IPS-15b (cell line): ENCODE measurements around the gene NFIA.

Experiments used
- H3K27me3 ChIP-seq: one replicate; pipeline ENCODE4 v1.6.1; 2013; ENCODE audit warnings: low read length; ENCODE audit not compliant: control insufficient read depth, insufficient read depth
- H3K36me3 ChIP-seq: one replicate; pipeline ENCODE4 v1.6.1; 2013; ENCODE audit warnings: low read length; ENCODE audit not compliant: control insufficient read depth, insufficient read depth
- H3K4me1 ChIP-seq: one replicate; pipeline ENCODE4 v1.6.1; 2013; ENCODE audit warnings: mild to moderate bottlenecking, low read length; ENCODE audit not compliant: control insufficient read depth, insufficient read depth
- H3K4me3 ChIP-seq: one replicate; pipeline ENCODE4 v1.5.1; 2013; ENCODE audit warnings: low read depth, low read length
- H3K9ac ChIP-seq: one replicate; pipeline ENCODE4 v1.6.1; 2013; ENCODE audit warnings: low read depth, mild to moderate bottlenecking, low read length
- H3K9me3 ChIP-seq: one replicate; pipeline ENCODE4 v1.6.1; 2013; ENCODE audit warnings: mild to moderate bottlenecking, low read length; ENCODE audit not compliant: control insufficient read depth, insufficient read depth

The NFIA gene

GRCh38 chr1:61100578-61100977, 18.2 kb downstream of the NFIA start:
- Histone ChIP-seq H3K4me1 (no peaks in the 10 kb centered on the region), H3K4me3 (no peak overlapping the region), H3K27me3 (no peaks in the 10 kb centered on the region), H3K36me3 (no peaks in the 10 kb centered on the region), H3K9ac (no peak overlapping the region), H3K9me3 (no peaks in the 10 kb centered on the region)

- Histone ChIP-seq H3K9me3 (no peaks in the 10 kb centered on the region), H3K4me1 (no peaks in the 10 kb centered on the region), H3K36me3 (no peaks in the 10 kb centered on the region), H3K9ac (no peak overlapping the region), H3K27me3 (no peaks in the 10 kb centered on the region), H3K4me3 (no peak overlapping the region)
Observed at GRCh38 chr1:61101536-61101935, 19.2 kb downstream of the NFIA start.

DNA sequence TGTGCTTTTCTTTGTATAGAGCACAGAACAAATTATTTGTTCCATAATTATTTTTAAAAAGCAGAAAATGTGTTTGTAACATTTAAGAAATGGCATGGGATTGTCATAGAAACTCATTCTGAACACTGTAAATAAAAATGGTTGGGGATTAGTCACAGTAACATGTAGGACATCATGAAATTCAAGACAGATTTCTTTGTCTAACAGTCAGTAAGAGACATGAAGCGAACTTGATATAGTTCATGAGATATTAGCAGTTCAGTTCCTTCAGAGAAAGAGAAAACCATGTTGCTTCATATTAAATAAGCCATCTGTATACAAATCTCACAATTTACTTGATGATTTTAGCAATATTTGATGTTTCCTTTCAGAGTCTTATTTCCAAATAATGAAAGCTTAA, 19.7 kb downstream of the NFIA start:
- Histone ChIP-seq H3K27me3 (no peaks in the 10 kb centered on the region), H3K36me3 (no peaks in the 10 kb centered on the region), H3K4me3 (no peak overlapping the region), H3K9me3 (no peaks in the 10 kb centered on the region), H3K4me1 (no peaks in the 10 kb centered on the region), H3K9ac (no peak overlapping the region)

DNA sequence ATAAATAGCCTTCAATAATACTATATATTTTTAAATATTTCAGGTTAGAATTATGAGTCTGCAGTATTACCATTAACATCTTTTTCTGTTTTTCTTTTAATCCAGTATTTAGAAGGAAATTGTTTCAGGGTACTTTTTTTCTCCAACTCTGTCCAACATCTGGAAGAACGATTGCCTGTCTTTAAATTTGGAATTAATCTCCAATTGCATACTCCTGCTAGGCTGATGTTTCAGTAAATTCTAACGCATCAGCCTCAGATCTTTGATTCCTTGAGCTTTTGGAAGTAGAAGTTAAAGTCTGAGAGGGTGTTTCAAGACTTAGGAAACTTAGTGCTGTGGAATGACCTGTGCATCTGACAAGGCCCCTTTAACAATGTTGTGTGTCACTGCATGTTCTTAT, 20.3 kb downstream of the NFIA start:
- Histone ChIP-seq H3K4me1 (no peaks in the 10 kb centered on the region), H3K9me3 (no peaks in the 10 kb centered on the region), H3K9ac (no peak overlapping the region), H3K27me3 (no peaks in the 10 kb centered on the region), H3K4me3 (no peak overlapping the region), H3K36me3 (no peaks in the 10 kb centered on the region)

- Histone ChIP-seq H3K27me3 (no peaks in the 10 kb centered on the region), H3K9me3 (no peaks in the 10 kb centered on the region), H3K4me3 (no peak overlapping the region), H3K9ac (no peak overlapping the region), H3K4me1 (no peaks in the 10 kb centered on the region), H3K36me3 (no peaks in the 10 kb centered on the region)
Observed at GRCh38 chr1:61104220-61104671, 21.9 kb downstream of the NFIA start.

DNA sequence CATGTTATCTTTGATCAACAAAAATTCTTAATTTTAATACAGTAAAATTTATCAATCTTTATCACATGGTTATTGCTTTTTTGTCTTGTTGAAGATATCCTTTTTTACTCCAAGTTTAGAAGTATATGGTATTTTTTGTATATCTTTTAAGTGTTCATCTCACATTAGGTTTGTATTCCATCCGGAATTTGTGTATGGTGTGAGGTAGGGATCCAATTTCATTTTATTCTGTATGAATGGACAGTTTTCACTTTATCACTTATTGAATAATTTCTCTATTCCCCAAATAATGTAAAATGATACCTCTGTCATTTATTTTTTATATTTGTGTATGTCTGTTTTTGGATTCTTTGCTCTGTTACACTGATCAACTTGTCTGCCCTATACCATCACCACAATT, 25.3 kb downstream of the NFIA start:
- H3K27me3 ChIP-seq, result no peaks in the 10 kb centered on the region
- H3K9me3 ChIP-seq, result no peaks in the 10 kb centered on the region
- H3K4me1 ChIP-seq, result peaks cover 16% of the 10 kb centered on the region
- H3K36me3 ChIP-seq, result no peaks in the 10 kb centered on the region
- no peak overlapping the region for H3K4me3 ChIP-seq
- no peak overlapping the region for H3K9ac ChIP-seq

DNA sequence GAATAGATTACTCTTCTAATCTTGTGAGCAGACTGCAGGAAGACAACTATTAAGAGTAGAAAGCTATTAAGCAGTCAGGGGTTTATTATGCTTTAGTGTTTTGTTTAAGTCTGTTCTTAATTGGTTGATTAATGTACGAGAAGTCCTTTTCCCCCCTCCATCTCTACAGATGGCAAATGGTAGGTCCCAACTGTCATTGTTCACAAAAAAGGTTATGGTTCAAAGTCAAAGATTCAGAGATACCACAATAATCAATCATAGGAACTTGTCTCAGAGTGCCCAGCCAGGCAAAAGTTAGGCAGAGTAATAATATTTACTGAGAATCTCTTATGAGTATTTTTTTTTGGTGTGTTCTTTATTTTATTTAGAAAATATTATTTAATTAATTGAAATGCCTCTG, 26.8 kb downstream of the NFIA start:
- Histone ChIP-seq H3K36me3 (no peaks in the 10 kb centered on the region), H3K4me1 (peaks cover 16% of the 10 kb centered on the region), H3K4me3 (no peak overlapping the region), H3K9ac (no peak overlapping the region), H3K27me3 (no peaks in the 10 kb centered on the region), H3K9me3 (no peaks in the 10 kb centered on the region)

DNA sequence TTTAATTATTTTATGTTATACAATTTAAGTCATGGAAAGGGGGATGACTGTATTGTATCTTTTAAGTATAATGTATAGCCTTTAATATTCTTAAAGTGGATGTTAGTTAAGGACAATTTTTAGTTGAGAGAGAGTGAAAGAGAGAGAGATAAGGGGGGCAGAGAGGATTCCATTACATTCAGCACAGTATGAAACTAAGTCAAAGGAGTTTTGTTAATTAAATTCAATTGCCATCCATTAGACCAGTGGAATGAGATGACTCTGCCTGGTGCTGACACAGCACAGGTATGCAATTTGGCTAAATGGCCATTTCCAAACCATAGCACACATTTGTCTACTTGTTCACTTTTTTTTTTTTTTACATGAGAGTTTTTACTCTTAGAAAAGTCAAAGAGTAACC, 27.5 kb downstream of the NFIA start:
- no peaks in the 10 kb centered on the region for H3K9me3 ChIP-seq
- H3K36me3 ChIP-seq, result no peaks in the 10 kb centered on the region
- H3K9ac ChIP-seq, result no peak overlapping the region
- H3K4me1 ChIP-seq, result peaks cover 16% of the 10 kb centered on the region
- H3K27me3 ChIP-seq, result no peaks in the 10 kb centered on the region
- no peak overlapping the region for H3K4me3 ChIP-seq

- Histone ChIP-seq H3K36me3 (no peaks in the 10 kb centered on the region), H3K9me3 (no peaks in the 10 kb centered on the region), H3K9ac (no peak overlapping the region), H3K27me3 (no peaks in the 10 kb centered on the region), H3K4me3 (no peak overlapping the region), H3K4me1 (peaks cover 16% of the 10 kb centered on the region)
Observed at GRCh38 chr1:61110554-61110953, 28.2 kb downstream of the NFIA start.

- Histone ChIP-seq H3K9me3 (no peaks in the 10 kb centered on the region), H3K4me3 (no peak overlapping the region), H3K9ac (no peak overlapping the region), H3K4me1 (peaks cover 16% of the 10 kb centered on the region), H3K27me3 (no peaks in the 10 kb centered on the region), H3K36me3 (no peaks in the 10 kb centered on the region)
Observed at GRCh38 chr1:61111084-61112004, 29.0 kb downstream of the NFIA start.

GRCh38 chr1:61114178-61114870, 32.0 kb downstream of the NFIA start:
- H3K9ac ChIP-seq, result no peak overlapping the region
- H3K9me3 ChIP-seq, result no peaks in the 10 kb centered on the region
- H3K4me3 ChIP-seq, result no peak overlapping the region
- peaks cover 16% of the 10 kb centered on the region for H3K4me1 ChIP-seq
- no peaks in the 10 kb centered on the region for H3K36me3 ChIP-seq
- H3K27me3 ChIP-seq, result no peaks in the 10 kb centered on the region

- Histone ChIP-seq H3K4me3 (no peak overlapping the region), H3K36me3 (no peaks in the 10 kb centered on the region), H3K4me1 (peaks cover 16% of the 10 kb centered on the region), H3K9ac (no peak overlapping the region), H3K27me3 (no peaks in the 10 kb centered on the region), H3K9me3 (no peaks in the 10 kb centered on the region)
Observed at GRCh38 chr1:61115436-61115835, 33.1 kb downstream of the NFIA start.
